Adipose tissue (tissue), 3 donors: Measurements from ENCODE around the gene BCL6B. TPM values are rescaled to one million over a fixed set of nuclear protein-coding genes. Genes with fewer than 3 reads are reported as not detected.
"Not testable (repeated sequence)": the region's sequence is repeated elsewhere in the genome, so short reads cannot be mapped to it uniquely, and the experiment has no call there.

Experiments
- H3K27ac ChIP-seq: one replicate; pipeline ENCODE4 v1.5.1; 2013; ENCODE audit warnings: low read depth, low read length
- WGBS, 3 donors: extraction: QIAGEN DNeasy Blood & Tissue Kit; methylation state at CpG; one replicate each; pipeline ENCODE4 v1.1.7; 2013; 5-methylcytosine and 5-hydroxymethylcytosine counted together
- polyA plus RNA-seq, 3 donors: library from polyadenylated mRNA; stranded (reverse); fragments of 200-250 nt; gene quantifications; one replicate each; pipeline ENCODE4 v1.2.3, GENCODE V29; 2013
- donor health status: healthy with polysubstance abuse.
- donor health status: Bipolar disorder and iron deficiency.
- donor health status: healthy.

Gene BCL6B
- polyA plus RNA-seq, 3 donors: 3.1 to 23.0 (median 16.6) TPM

DNA sequence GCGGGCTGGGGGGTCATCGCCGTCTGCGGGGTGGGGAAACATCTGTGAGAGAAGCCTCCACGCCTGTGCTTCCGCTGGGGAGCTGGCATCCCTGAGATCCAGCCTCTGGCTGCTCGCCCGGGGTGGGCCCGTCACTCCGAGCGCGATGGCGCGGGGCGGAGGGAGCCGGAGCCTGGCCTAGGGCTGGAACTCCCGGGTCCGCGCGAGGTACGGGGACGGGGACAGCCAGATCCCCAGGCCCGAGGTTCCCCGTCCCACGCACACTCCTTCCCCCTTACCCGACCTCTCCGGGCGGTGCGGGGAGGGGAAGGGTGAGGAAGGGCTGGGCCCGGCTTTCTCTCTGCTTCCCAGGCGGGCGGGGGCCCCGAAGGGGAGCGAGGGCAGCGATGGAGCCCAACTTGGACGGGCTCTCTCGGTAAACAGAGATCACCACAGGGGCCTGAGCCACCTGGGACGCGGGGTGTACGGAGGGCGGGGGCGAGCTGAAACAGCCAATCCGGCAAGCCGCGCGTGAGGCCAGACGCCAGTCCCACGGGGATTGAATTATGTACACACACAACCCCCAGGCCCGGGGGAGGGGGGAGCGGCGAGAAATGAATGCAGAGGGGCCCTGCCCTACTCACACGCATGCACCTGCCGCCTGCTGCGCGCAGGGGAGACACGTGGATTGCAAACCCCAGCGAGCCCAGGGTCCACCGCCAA is 20.8 kb downstream of the BCL6B start, which contains the start of gene SLC16A11:
TSS of gene SLC16A11 (minus strand) at position 596 of the 702 bp plus-strand sequence. CDS start at position 17, 579 bp downstream.
- 3 to 11% (median 4%) methylated on average over 44 to 58 of the region's 58 CpGs for whole genome bisulfite sequencing, 3 donors
- no peak within 1 kb of the TSS for H3K27ac ChIP-seq

GRCh38 chr17:7045492-7046126 is 22.8 kb downstream of the BCL6B start:
- WGBS, 3 donors: 10 to 28% (median 23%) methylated on average over 4 to 5 of the region's 5 CpGs
- no peak overlapping the region for H3K27ac ChIP-seq

GRCh38 chr17:7046127-7046724 is 23.4 kb downstream of the BCL6B start:
- no peak overlapping the region for H3K27ac ChIP-seq
- WGBS, 3 donors: 12 to 17% (median 17%) methylated on average over 15 of the region's 15 CpGs

- H3K27ac ChIP-seq: not testable (repeated sequence)
- 20 to 24% (median 24%) methylated on average over 26 of the region's 26 CpGs for WGBS, 3 donors
Observed at GRCh38 chr17:7046725-7047397, 24.0 kb downstream of the BCL6B start.

DNA sequence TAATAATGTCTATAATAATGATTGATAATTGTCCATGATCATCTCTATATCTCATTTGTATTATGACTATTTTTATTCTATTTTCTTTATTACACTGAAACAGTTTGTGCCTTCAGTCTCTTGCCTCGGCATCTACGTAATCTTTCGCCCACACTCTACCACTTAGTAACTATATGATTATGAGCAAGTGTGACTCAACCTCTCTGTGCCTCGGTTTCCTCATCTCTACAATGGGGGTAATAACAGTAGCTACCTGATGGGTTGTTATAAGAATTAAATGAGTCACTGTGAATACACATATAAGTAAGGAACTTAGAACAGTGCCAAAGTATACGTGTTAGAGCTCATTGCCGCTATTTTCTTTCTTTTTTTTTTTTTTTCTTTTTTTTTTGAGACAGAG is 24.7 kb downstream of the BCL6B start:
- H3K27ac ChIP-seq: no peak overlapping the region
- WGBS, 3 donors: 84 to 85% (median 84%) methylated on average over 6 of the region's 6 CpGs

DNA sequence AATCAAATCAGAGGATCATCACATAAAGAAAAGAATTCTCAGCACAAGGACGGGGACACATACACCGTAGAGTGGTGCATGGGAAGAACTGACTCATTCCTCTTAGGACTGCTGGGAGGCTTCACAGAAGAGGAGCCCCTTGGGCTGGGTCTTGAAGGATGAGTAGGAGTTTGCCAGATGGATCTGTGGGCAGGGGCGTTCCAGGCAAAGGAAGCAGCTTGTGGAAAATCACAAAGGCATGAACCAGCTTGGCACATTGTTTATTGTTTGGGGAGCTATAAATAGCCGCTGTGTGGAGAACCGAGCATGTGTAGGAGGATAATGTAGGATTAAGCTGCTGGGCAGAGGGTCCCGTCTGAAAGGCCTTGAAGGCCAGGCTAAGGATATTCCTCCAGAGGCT is 26.1 kb downstream of the BCL6B start:
- 61 to 82% (median 75%) methylated on average over 6 of the region's 6 CpGs for WGBS, 3 donors
- no peak overlapping the region for H3K27ac ChIP-seq

DNA sequence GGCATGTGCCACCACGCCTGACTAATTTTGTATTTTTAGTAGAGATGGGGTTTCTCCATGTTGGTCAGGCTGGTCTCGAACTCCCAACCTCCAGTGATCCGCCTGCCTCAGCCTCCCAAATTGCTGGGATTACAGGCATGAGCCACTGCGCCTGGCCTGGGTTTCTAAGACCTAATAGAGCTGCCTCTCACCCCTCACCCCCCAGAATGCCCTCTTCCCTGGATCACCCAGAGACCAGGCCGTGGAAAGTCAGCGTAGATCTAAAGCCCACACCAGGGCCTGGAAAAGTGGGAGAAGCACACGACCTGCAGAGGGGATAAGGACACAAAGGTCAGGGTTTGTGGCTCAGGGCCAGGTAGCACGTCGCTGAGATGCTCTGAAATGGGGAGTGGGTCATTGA is 27.7 kb downstream of the BCL6B start:
- 83 to 86% (median 85%) methylated on average over 8 to 9 of the region's 9 CpGs for WGBS, 3 donors
- H3K27ac ChIP-seq: not testable (repeated sequence)

GRCh38 chr17:7056386-7056785 is 33.5 kb downstream of the BCL6B start:
- H3K27ac ChIP-seq: no peak overlapping the region
- WGBS, 3 donors: 90 to 92% (median 90%) methylated on average over 4 of the region's 4 CpGs

- H3K27ac ChIP-seq: no peak overlapping the region
- WGBS, 3 donors: 52 to 61% (median 55%) methylated on average over 7 of the region's 7 CpGs
Observed at GRCh38 chr17:7058831-7059447, 36.1 kb downstream of the BCL6B start.

DNA sequence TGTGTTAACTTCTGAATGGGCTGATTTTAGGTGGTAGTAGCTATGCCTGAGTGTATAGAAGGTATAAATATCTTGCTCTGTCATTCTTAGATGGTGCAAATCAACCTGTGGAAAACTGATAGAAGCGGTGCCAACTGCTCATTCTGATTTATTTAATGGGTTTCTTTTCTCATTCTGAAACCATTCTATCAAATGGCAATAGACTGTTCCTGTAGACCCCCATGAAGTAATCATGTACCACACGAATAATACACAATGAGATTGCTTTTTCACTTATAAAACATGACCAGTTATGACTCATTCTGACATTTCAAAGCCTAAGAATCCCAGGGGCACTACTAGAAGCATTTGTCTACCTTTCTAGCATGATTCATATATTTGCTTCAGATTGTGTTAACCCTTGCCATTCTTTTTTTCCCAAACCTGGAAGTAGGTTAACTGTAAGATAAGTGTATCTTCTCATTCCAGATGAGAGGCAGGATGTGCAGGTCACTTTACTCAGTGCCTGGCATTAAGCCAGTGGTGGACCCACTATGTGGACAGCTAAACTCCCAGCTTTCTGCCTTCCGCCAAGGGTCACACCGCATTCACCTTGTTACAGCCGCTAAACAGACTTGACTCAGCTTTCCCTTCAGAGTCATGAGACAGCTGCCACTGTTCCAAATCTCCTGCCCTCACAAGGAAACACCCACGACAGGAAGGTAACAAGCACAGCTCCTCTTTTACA is 37.5 kb downstream of the BCL6B start:
- 30 to 51% (median 41%) methylated on average over 6 of the region's 6 CpGs for WGBS, 3 donors
- no peak overlapping the region for H3K27ac ChIP-seq

- WGBS, 3 donors: 56 to 71% (median 69%) methylated on average over 6 of the region's 6 CpGs
Observed at GRCh38 chr17:7063518-7064094, 40.8 kb downstream of the BCL6B start.

DNA sequence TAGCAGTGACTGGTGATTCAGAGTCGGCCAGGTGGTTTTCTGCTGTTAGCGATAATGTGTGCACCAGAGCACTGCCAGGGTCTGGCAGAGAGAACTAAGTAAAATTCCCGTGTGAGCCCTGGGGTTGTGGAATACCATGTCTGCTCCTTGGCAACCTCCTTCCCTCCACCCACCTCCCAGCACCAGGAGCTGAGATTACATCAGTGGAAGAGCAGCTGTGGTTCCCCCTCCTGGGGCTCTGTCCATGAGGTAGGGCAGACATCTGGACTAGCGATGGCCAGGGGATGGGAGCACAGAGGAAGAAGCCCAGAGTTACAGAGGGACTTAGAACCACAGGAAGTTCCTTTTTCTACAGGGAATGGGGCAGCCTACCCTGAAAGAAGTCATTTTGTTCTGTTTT is 41.4 kb downstream of the BCL6B start:
- 58 to 71% (median 70%) methylated on average over 4 of the region's 4 CpGs for WGBS, 3 donors

More at GRCh38 chr17:7063518-7064094, 40.8 kb downstream of the BCL6B start:
- H3K27ac ChIP-seq: no peak overlapping the region

DNA sequence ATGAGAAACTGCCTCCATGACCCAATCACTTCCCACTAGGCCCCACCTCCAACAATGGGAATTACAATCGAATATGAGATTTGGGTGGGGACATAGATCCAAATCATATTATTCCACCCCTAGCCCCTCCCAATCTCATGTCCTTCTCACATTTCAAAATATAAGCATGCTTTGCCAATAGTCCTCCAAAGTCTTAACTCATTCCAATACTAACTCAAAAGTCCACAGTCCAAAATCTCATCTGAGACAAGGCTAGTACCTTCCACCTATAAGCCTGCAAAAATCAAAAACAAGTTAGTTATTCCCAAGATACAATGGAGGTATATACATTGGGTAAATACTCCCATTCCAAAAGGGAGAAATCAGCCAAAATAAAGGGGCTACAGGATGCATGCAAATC is 44.3 kb downstream of the BCL6B start:
- 67 to 86% (median 71%) methylated on average over 1 of the region's 1 CpG for WGBS, 3 donors

More for the DNA sequence above, 41.4 kb downstream of the BCL6B start:
- no peak overlapping the region for H3K27ac ChIP-seq

DNA sequence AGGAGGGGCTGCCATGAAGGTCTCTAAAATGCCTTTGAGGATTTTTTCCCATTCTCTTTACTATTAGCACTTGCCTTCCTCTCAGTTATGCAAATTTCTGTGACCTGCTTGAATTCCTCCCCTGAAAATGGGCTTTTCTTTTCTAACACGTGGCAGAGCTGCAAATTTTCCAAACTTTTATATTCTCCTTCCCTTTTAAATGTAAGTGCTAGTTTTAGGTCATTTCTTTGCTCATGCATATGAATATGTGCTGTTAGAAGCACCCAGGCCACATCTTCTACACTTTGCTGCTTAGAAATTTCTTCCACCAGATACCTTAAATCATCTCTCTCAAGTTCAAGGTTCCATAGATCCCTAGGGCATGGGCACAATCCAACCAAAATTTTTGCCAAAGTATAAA is 45.4 kb downstream of the BCL6B start:
- H3K27ac ChIP-seq: no peak overlapping the region
- 30 to 42% (median 31%) methylated on average over 1 of the region's 1 CpG for WGBS, 3 donors

More for the DNA sequence above, 44.3 kb downstream of the BCL6B start:
- H3K27ac ChIP-seq: no peak overlapping the region

DNA sequence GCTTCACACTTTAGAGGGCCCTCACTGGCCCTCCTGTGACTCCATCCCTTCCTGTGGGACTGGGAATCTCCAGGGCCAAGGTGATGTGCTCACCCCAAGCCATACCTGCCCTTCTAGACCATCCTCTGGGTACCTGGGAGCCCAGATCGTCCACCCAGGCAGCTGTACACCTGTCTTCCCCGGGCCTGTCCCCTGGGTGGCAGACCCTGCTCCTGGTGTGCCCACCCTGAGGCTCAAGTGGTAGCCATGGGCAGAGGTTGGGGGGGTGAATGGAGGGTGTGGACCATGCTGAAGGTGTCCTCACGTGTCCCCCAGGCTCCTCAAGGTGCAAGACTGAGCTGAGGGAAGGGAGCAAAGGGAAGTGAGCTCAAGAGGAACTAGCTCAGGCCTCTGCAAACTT is 47.9 kb downstream of the BCL6B start:
- 73 to 75% (median 74%) methylated on average over 3 of the region's 3 CpGs for WGBS, 3 donors
- no peak overlapping the region for H3K27ac ChIP-seq

GRCh38 chr17:7072406-7072805 is 49.6 kb downstream of the BCL6B start:
- 83 to 92% (median 91%) methylated on average over 2 of the region's 2 CpGs for WGBS, 3 donors
- H3K27ac ChIP-seq: no peak overlapping the region

GRCh38 chr17:7074931-7075330 is 52.1 kb downstream of the BCL6B start:
- 76 to 84% (median 79%) methylated on average over 14 of the region's 14 CpGs for WGBS, 3 donors

More at GRCh38 chr17:7074931-7075330, 52.1 kb downstream of the BCL6B start:
- no peak overlapping the region for H3K27ac ChIP-seq
